ENCODE results near the gene MGLL. TPM values are rescaled to one million over a fixed set of nuclear protein-coding genes. Genes with fewer than 3 reads are reported as not detected.

The MGLL gene
- total and polyA plus RNA-seq, 4 donors, result 67.0 to 182 (median 78.2) TPM

DNA sequence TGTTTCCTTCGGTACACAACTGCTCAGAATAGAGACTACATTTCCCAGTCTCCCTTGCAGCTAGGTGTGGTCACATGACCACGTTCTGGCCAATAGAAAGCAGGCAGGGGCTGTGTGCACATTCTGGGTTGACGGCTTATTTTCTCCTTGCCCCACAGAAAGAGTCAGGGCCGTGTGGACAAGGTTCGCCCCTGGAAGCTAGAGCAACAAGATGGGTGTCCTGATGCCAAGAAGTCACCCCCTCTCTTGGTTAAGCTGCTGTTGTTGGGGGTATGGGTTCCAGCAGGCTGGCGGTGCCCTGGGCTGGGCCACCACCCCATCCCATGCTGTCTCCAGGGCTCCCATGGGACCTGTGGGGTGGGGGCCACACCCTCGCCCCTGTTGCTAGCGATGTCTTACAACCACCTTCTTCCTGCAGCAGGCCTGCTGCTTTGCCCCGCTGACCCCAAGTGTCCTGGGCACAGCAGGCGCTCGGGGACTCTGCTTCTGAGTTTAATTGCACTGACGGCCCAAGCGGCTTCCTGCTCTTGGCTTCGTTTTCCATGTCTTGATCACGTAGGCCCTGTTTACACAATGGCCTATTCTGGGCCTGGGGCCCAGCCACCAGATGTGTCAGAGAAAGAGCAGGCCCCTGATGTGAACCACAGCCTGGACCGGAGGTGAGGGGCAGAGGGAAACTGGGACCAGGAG, 124.6 kb downstream of the MGLL start:
- H3K4me3 ChIP-seq, result no peak overlapping the region
- ATAC-seq (ENCODE audit: insufficient read depth, low FRiP score), result peak; percentile 58
- no peaks in the 10 kb centered on the region for H3K27me3 ChIP-seq (ENCODE audit: control insufficient read depth in 3 of 3, insufficient read depth in 3 of 3, low read length in 2 of 3)
- peak overlapping the region; percentile 71 to 89 for H3K27ac ChIP-seq (ENCODE audit: low read depth in 1 of 2, low read length in 1 of 2)
- no peaks in the 10 kb centered on the region for H3K9me3 ChIP-seq (ENCODE audit: control insufficient read depth in 4 of 4, insufficient read depth in 3 of 4, low read length in 3 of 4)
- peak; percentile 92 to 98 (median 97) for DNase-seq
- WGBS, 2 donors, result 43 to 58% methylated on average over 16 of the region's 16 CpGs
- H3K9ac ChIP-seq (ENCODE audit: insufficient read depth in 1 of 2, low read length in 2 of 2), result peak overlapping the region in 1 of 2 donors; percentile 6
- TF ChIP-seq CTCF (IDR thresholded peaks at IDR 0.05; ENCODE audit: control extremely low read depth, extremely low read depth), result no peak
- peaks cover 0 to 1% (median 0%) of the 10 kb centered on the region in 4 donors for H3K36me3 ChIP-seq (ENCODE audit: control insufficient read depth in 4 of 4, insufficient read depth in 4 of 4, low read length in 4 of 4)
- peaks cover 0 to 50% (median 30%) of the 10 kb centered on the region in 5 donors for H3K4me1 ChIP-seq (ENCODE audit: control insufficient read depth in 5 of 5, insufficient read depth in 5 of 5, low read length in 5 of 5)

- no peaks in the 10 kb centered on the region for H3K36me3 ChIP-seq (ENCODE audit: control insufficient read depth in 4 of 4, insufficient read depth in 4 of 4, low read length in 4 of 4)
- TF ChIP-seq CTCF (IDR thresholded peaks at IDR 0.05; ENCODE audit: control extremely low read depth, extremely low read depth), result no peak
- no peaks in the 10 kb centered on the region for H3K27me3 ChIP-seq (ENCODE audit: control insufficient read depth in 3 of 3, insufficient read depth in 3 of 3, low read length in 2 of 3)
- ATAC-seq (ENCODE audit: insufficient read depth, low FRiP score) (no peak), DNase-seq (peak in 1 of 3 donors; percentile 37)
- H3K9ac ChIP-seq (ENCODE audit: insufficient read depth in 1 of 2, low read length in 2 of 2), result no peak overlapping the region
- no peak overlapping the region for H3K4me3 ChIP-seq
- peaks cover 0 to 41% (median 24%) of the 10 kb centered on the region in 5 donors for H3K4me1 ChIP-seq (ENCODE audit: control insufficient read depth in 5 of 5, insufficient read depth in 5 of 5, low read length in 5 of 5)
- 86 to 87% methylated on average over 16 to 17 of the region's 17 CpGs for WGBS, 2 donors
- H3K27ac ChIP-seq (ENCODE audit: low read depth in 1 of 2, low read length in 1 of 2), result no peak overlapping the region
- no peaks in the 10 kb centered on the region for H3K9me3 ChIP-seq (ENCODE audit: control insufficient read depth in 4 of 4, insufficient read depth in 3 of 4, low read length in 3 of 4)
These were observed 127.7 kb downstream of the MGLL start for GRCh38 chr3:127694467-127695215.

GRCh38 chr3:127693336-127693843, 128.9 kb downstream of the MGLL start:
- Histone ChIP-seq H3K4me3 (no peak overlapping the region), H3K9ac (ENCODE audit: insufficient read depth in 1 of 2, low read length in 2 of 2) (no peak overlapping the region), H3K27me3 (ENCODE audit: control insufficient read depth in 3 of 3, insufficient read depth in 3 of 3, low read length in 2 of 3) (no peaks in the 10 kb centered on the region), H3K9me3 (ENCODE audit: control insufficient read depth in 4 of 4, insufficient read depth in 3 of 4, low read length in 3 of 4) (no peaks in the 10 kb centered on the region), H3K36me3 (ENCODE audit: control insufficient read depth in 4 of 4, insufficient read depth in 4 of 4, low read length in 4 of 4) (no peaks in the 10 kb centered on the region), H3K4me1 (ENCODE audit: control insufficient read depth in 5 of 5, insufficient read depth in 5 of 5, low read length in 5 of 5) (peaks cover 0 to 32% (median 16%) of the 10 kb centered on the region in 5 donors), H3K27ac (ENCODE audit: low read depth in 1 of 2, low read length in 1 of 2) (no peak overlapping the region)
- WGBS, 2 donors, result 94% methylated on average over 7 of the region's 7 CpGs
- no peak for TF ChIP-seq CTCF (IDR thresholded peaks at IDR 0.05; ENCODE audit: control extremely low read depth, extremely low read depth)
- DNase-seq, result no peak
- ATAC-seq (ENCODE audit: insufficient read depth, low FRiP score), result no peak

Data from lung (tissue), 12 donors.